GM12875 (cell line): ENCODE data around the gene DPH6.
A peak's percentile ranks its signal among the peaks of the same experiment; 100 is the strongest.

ENCODE experiments used
- H3K4me3 ChIP-seq: one replicate; pipeline ENCODE4 v1.5.1; 2011; ENCODE audit warnings: low read depth, low read length, control low read depth
- TF ChIP-seq, protein P1 (sequence below): IDR thresholded peaks from 2 replicates; pipeline ENCODE4 v1.5.1; 2011; ENCODE audit warnings: low read depth, mild to moderate bottlenecking, control low read depth, inconsistent platforms, low read length, moderate library complexity, borderline replicate concordance; ENCODE audit not compliant: insufficient read depth

DPH6 gene

DNA sequence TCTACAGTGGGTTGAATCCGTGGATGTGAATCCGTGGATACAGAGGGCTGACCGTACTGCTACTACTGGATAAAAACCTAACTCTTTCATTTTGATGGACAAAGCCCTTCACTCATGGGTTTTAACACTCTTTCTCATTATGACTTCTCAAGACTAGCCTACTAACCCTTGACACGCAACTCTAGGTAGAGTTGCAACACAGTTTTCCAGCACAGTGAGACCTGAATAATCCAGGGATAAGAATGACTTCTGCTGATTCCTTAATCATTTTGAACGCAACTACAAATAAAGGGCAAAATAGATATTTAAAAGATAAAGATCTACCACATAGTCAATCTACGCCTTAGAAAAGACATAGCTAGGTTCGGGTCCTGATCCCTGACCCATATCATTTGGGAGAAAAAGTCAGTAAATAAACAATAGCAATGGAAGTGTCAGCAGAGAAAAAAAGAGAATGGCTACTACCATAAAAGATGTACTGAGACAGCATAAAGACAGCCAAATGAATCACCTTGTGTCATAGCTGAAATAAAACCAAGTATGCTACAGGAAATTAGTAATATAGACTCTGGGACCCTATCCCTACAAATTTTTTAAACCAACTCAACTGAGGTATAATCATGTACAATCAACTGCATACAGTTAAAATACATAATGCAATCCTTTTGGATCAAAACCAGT is 87.6 kb downstream of the DPH6 start:
- no peak overlapping the region for H3K4me3 ChIP-seq

GRCh38 chr15:35455201-35455600 is 90.8 kb downstream of the DPH6 start:
- no peak overlapping the region for H3K4me3 ChIP-seq
- TF ChIP-seq, protein P1, sequence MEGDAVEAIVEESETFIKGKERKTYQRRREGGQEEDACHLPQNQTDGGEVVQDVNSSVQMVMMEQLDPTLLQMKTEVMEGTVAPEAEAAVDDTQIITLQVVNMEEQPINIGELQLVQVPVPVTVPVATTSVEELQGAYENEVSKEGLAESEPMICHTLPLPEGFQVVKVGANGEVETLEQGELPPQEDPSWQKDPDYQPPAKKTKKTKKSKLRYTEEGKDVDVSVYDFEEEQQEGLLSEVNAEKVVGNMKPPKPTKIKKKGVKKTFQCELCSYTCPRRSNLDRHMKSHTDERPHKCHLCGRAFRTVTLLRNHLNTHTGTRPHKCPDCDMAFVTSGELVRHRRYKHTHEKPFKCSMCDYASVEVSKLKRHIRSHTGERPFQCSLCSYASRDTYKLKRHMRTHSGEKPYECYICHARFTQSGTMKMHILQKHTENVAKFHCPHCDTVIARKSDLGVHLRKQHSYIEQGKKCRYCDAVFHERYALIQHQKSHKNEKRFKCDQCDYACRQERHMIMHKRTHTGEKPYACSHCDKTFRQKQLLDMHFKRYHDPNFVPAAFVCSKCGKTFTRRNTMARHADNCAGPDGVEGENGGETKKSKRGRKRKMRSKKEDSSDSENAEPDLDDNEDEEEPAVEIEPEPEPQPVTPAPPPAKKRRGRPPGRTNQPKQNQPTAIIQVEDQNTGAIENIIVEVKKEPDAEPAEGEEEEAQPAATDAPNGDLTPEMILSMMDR: no peak

More for the DNA sequence above, 87.6 kb downstream of the DPH6 start:
- TF ChIP-seq, protein P1: no peak

DNA sequence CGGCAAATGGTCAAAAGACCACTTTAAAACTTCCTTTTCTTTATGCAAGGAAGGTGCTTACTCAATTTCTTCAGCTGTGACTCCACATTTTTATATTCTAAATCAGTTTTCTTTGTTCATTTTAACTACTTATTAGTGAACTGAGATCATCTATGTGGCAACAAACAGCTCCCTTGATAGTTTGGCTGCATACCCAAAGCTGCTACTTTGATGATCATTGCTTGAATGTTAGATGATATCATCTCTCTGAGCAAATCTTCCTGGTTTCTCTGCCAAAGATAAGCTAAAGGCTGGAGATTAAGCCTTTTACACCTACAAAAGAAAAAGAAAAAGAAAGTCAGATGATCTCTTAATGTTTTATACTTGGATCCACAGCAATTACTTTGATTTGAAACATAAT is 95.5 kb downstream of the DPH6 start:
- H3K4me3 ChIP-seq: no peak overlapping the region
- TF ChIP-seq, protein P1: no peak

GRCh38 chr15:35448294-35448693 is 97.7 kb downstream of the DPH6 start:
- TF ChIP-seq, protein P1: no peak
- H3K4me3 ChIP-seq: no peak overlapping the region

DNA sequence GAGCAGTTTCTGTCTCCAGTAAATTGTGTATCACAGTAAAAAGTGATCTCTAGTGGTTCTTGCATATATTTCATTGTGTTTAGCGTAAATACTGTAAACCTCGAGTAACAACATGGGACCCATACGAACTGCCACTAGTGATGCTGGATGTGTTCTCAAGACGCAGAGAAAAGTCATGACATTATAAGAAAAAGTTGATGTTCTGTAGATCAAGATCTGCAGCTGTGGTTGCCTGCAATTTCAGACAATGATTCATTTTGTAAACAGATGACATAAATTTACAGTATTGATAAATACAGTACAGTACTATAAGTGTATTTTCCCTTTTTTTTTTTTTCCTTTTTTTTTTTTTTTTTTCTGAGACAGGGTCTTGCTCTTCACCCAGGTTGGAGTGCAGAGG is 100.1 kb downstream of the DPH6 start:
- TF ChIP-seq, protein P1: no peak
- no peak overlapping the region for H3K4me3 ChIP-seq

GRCh38 chr15:35444557-35445204 is 101.3 kb downstream of the DPH6 start:
- TF ChIP-seq, protein P1: peak; percentile 61; the same call in 1 of the 2 replicates
- H3K4me3 ChIP-seq: no peak overlapping the region

GRCh38 chr15:35443376-35443775 is 102.6 kb downstream of the DPH6 start:
- TF ChIP-seq, protein P1: no peak
- no peak overlapping the region for H3K4me3 ChIP-seq
